ENCODE data around the gene CHRNA1.
"Not testable (repeated sequence)": the region's sequence is repeated elsewhere in the genome, so short reads cannot be mapped to it uniquely, and the experiment has no call there.

CHRNA1 gene

GRCh38 chr2:174716785-174717184, 47.5 kb downstream of the CHRNA1 start:
- peak; percentile 24 for DNase-seq (ENCODE audit: low spot score)

GRCh38 chr2:174713686-174714085, 50.6 kb downstream of the CHRNA1 start:
- DNase-seq (ENCODE audit: low spot score) = no peak

GRCh38 chr2:174711206-174711605, 53.1 kb downstream of the CHRNA1 start:
- no peak for DNase-seq (ENCODE audit: low spot score)

- not testable (repeated sequence) for DNase-seq (ENCODE audit: low spot score)
These were observed 54.8 kb downstream of the CHRNA1 start for GRCh38 chr2:174709416-174710004.

- no peak for DNase-seq (ENCODE audit: low spot score)
These were observed 55.6 kb downstream of the CHRNA1 start for GRCh38 chr2:174708713-174709112.

GRCh38 chr2:174705321-174705720, 59.0 kb downstream of the CHRNA1 start:
- DNase-seq (ENCODE audit: low spot score) = no peak

GRCh38 chr2:174704642-174705041, 59.6 kb downstream of the CHRNA1 start:
- no peak for DNase-seq (ENCODE audit: low spot score)

GRCh38 chr2:174704061-174704460, 60.2 kb downstream of the CHRNA1 start:
- DNase-seq (ENCODE audit: low spot score) = no peak

GRCh38 chr2:174703430-174703829, 60.8 kb downstream of the CHRNA1 start:
- no peak for DNase-seq (ENCODE audit: low spot score)

GRCh38 chr2:174702541-174702940, 61.7 kb downstream of the CHRNA1 start:
- no peak for DNase-seq (ENCODE audit: low spot score)

GRCh38 chr2:174699993-174700766, 64.1 kb downstream of the CHRNA1 start:
- peak; percentile 62 for DNase-seq (ENCODE audit: low spot score)

Measured in CD4-positive, alpha-beta T cell treated with Interleukin-15 for 4 hours (primary cell).